ENCODE data around the gene MPL. TPM values are rescaled to one million over a fixed set of nuclear protein-coding genes. Genes with fewer than 3 reads are reported as not detected.

Gene MPL
- total RNA-seq, 1 experiment from 2014 or later, result not detected

DNA sequence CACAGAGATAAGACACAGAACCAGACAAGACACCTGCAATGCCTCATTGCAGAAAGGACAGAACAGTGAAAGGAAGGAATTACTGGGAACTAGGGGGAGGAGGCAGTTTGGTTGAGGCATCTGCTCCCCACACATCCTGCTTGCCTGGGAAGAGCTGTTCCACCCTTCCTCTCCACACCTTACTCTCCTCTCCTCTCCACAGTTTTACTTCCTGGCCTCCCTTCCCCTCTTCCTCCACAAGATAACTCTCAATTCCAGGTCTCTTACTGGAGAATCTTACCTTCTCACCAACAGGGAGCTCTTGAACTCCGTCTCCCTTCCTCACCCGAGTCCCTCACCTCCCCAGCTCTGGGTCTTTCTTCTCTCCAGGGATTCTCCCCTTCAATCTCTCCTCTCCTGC is 28.1 kb downstream of the MPL start:
- H4K20me1 ChIP-seq (ENCODE audit: insufficient read depth), result peaks cover 3% of the 10 kb centered on the region; the same call in 1 of the 2 replicates
- no peaks in the 10 kb centered on the region for H3K9me3 ChIP-seq (ENCODE audit: control insufficient read depth in 1 of 2, insufficient read depth in 1 of 2, low read depth in 1 of 2, low read length in 2 of 2)
- H3K79me2 ChIP-seq (ENCODE audit: insufficient read depth, low read length), result peaks cover 65% of the 10 kb centered on the region
- ATAC-seq, result no peak
- H3K4me3 ChIP-seq (replicated peaks in 1 of 2; ENCODE audit: low read depth in 1 of 2, low read length in 2 of 2), result peak overlapping the region; percentile 75 to 98
- DNase-seq (ENCODE audit: low read depth, low spot score), result no peak
- POLR2A ChIA-PET, result no interaction called here
- H2AFZ ChIP-seq (ENCODE audit: low read depth, low read length, poor library complexity, severe bottlenecking), result no peak overlapping the region
- H3K27me3 ChIP-seq (ENCODE audit: insufficient read depth, low read length), result no peaks in the 10 kb centered on the region
- peak overlapping the region; percentile 98 for H3K9ac ChIP-seq (ENCODE audit: low read length)
- no TSS peak for BruUV-seq (replicated peaks)
- intact Hi-C loops (cut with micrococcal nuclease), result no loop called here
- no peaks in the 10 kb centered on the region for H3K9me2 ChIP-seq (ENCODE audit: insufficient read depth)
- RAD21 ChIA-PET (ENCODE audit: low non-redundant PET in 1 of 2, low total read pairs in 2 of 2, uncharacterized antibody in 2 of 2, unreplicated experiment in 2 of 2), result no interaction called here
- peak overlapping the region; percentile 98 for H3K27ac ChIP-seq (ENCODE audit: low read depth, low read length)
- CTCF ChIA-PET, result no interaction called here
- peaks cover 22 to 34% of the 10 kb centered on the region in 2 experiments for H3K36me3 ChIP-seq (ENCODE audit: control insufficient read depth in 1 of 2, insufficient read depth in 2 of 2, low read length in 2 of 2)
- peaks cover 12 to 81% of the 10 kb centered on the region in 2 experiments for H3K4me1 ChIP-seq (ENCODE audit: control insufficient read depth in 1 of 2, insufficient read depth in 2 of 2, low read length in 2 of 2)
- TF ChIP-seq TCF7L2 (IDR thresholded peaks at IDR 0.05; ENCODE audit: borderline replicate concordance, extremely low read depth, insufficient read depth, insufficient read length), result no peak
- no peak for TF ChIP-seq FOSL1 (IDR thresholded peaks at IDR 0.05; ENCODE audit: low read depth)
- no peak for TF ChIP-seq RAD21 (IDR thresholded peaks at IDR 0.05; ENCODE audit: low read depth)
- TF ChIP-seq YY1 (IDR thresholded peaks at IDR 0.05; ENCODE audit: extremely low read depth, insufficient replicate concordance, low read depth, low read length), result no peak
- no peak for TF ChIP-seq EZH2phosphoT487 (IDR thresholded peaks at IDR 0.05; ENCODE audit: borderline replicate concordance)
- peak overlapping the region; percentile 94 for H3K4me2 ChIP-seq (ENCODE audit: low read length)

DNA sequence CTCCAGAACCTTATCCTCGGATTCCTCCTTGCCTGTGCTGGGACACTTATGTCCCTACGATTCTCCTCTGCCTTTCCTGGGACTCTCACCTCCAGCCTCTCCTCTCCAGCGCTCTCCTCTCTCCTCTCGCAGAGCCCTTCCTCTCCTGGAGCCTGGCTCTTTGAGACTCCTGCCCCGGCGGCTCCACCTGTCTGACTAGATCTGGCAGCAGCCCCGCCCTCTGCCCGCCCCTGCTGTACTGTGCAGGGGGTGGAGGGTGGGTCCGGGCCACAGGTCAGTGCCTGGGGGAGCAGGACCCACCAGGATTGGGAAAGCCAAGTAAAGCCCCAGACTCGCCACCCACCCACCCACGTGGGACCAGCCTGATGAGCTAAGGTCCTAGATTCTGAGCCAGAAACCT is 28.6 kb downstream of the MPL start:
- POLR2A ChIA-PET, result no interaction called here
- TF ChIP-seq EGR1 (IDR thresholded peaks at IDR 0.05; ENCODE audit: low read depth) (no peak), CBX3 (IDR thresholded peaks at IDR 0.05; ENCODE audit: low read depth) (no peak), JUND (IDR thresholded peaks at IDR 0.05) (no peak), SRF (IDR thresholded peaks at IDR 0.05; ENCODE audit: low read depth) (no peak), TCF7L2 (IDR thresholded peaks at IDR 0.05; ENCODE audit: borderline replicate concordance, extremely low read depth, insufficient read depth, insufficient read length) (peak; percentile 20), POLR2A (IDR thresholded peaks at IDR 0.05; ENCODE audit: borderline replicate concordance, extremely low read depth, insufficient read depth, insufficient read length) (peak; percentile 68), CEBPB (IDR thresholded peaks at IDR 0.05; ENCODE audit: low read depth) (no peak), RAD21 (IDR thresholded peaks at IDR 0.05; ENCODE audit: low read depth) (no peak), POLR2AphosphoS5 (IDR thresholded peaks at IDR 0.05; ENCODE audit: low read depth, low read length) (peak; percentile 85), YY1 (IDR thresholded peaks at IDR 0.05; ENCODE audit: extremely low read depth, insufficient replicate concordance, low read depth, low read length) (no peak), ELF1 (IDR thresholded peaks at IDR 0.05; ENCODE audit: borderline replicate concordance, low read depth) (no peak), FOSL1 (IDR thresholded peaks at IDR 0.05; ENCODE audit: low read depth) (no peak), EZH2phosphoT487 (IDR thresholded peaks at IDR 0.05; ENCODE audit: borderline replicate concordance) (no peak), EZH2 (IDR thresholded peaks at IDR 0.05) (no peak)
- TF ChIP-seq, protein P1, sequence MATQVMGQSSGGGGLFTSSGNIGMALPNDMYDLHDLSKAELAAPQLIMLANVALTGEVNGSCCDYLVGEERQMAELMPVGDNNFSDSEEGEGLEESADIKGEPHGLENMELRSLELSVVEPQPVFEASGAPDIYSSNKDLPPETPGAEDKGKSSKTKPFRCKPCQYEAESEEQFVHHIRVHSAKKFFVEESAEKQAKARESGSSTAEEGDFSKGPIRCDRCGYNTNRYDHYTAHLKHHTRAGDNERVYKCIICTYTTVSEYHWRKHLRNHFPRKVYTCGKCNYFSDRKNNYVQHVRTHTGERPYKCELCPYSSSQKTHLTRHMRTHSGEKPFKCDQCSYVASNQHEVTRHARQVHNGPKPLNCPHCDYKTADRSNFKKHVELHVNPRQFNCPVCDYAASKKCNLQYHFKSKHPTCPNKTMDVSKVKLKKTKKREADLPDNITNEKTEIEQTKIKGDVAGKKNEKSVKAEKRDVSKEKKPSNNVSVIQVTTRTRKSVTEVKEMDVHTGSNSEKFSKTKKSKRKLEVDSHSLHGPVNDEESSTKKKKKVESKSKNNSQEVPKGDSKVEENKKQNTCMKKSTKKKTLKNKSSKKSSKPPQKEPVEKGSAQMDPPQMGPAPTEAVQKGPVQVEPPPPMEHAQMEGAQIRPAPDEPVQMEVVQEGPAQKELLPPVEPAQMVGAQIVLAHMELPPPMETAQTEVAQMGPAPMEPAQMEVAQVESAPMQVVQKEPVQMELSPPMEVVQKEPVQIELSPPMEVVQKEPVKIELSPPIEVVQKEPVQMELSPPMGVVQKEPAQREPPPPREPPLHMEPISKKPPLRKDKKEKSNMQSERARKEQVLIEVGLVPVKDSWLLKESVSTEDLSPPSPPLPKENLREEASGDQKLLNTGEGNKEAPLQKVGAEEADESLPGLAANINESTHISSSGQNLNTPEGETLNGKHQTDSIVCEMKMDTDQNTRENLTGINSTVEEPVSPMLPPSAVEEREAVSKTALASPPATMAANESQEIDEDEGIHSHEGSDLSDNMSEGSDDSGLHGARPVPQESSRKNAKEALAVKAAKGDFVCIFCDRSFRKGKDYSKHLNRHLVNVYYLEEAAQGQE (IDR thresholded peaks at IDR 0.05; ENCODE audit: low read depth), result no peak
- TF ChIP-seq, protein P2, sequence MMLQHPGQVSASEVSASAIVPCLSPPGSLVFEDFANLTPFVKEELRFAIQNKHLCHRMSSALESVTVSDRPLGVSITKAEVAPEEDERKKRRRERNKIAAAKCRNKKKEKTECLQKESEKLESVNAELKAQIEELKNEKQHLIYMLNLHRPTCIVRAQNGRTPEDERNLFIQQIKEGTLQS (IDR thresholded peaks at IDR 0.05), result no peak
- TF ChIP-seq, protein P3, sequence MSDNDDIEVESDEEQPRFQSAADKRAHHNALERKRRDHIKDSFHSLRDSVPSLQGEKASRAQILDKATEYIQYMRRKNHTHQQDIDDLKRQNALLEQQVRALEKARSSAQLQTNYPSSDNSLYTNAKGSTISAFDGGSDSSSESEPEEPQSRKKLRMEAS (IDR thresholded peaks at IDR 0.05), result no peak

More for the DNA sequence above, 28.6 kb downstream of the MPL start:
- H3K27ac ChIP-seq (ENCODE audit: low read depth, low read length), result peak overlapping the region; percentile 98
- DNase-seq (ENCODE audit: low read depth, low spot score), result no peak
- H3K79me2 ChIP-seq (ENCODE audit: insufficient read depth, low read length), result peaks cover 61% of the 10 kb centered on the region
- H3K4me2 ChIP-seq (ENCODE audit: low read length), result peak overlapping the region; percentile 94
- no peak overlapping the region for H2AFZ ChIP-seq (ENCODE audit: low read depth, low read length, poor library complexity, severe bottlenecking)
- no peaks in the 10 kb centered on the region for H3K9me3 ChIP-seq (ENCODE audit: control insufficient read depth in 1 of 2, insufficient read depth in 1 of 2, low read depth in 1 of 2, low read length in 2 of 2)
- H3K4me3 ChIP-seq (replicated peaks in 1 of 2; ENCODE audit: low read depth in 1 of 2, low read length in 2 of 2), result peak overlapping the region; percentile 75 to 98
- CTCF ChIA-PET, result no interaction called here
- H3K27me3 ChIP-seq (ENCODE audit: insufficient read depth, low read length), result no peaks in the 10 kb centered on the region
- no peaks in the 10 kb centered on the region for H3K9me2 ChIP-seq (ENCODE audit: insufficient read depth)
- ATAC-seq, result peak; percentile 47
- H4K20me1 ChIP-seq (ENCODE audit: insufficient read depth), result peaks cover 3% of the 10 kb centered on the region; the same call in 1 of the 2 replicates
- RAD21 ChIA-PET (ENCODE audit: low non-redundant PET in 1 of 2, low total read pairs in 2 of 2, uncharacterized antibody in 2 of 2, unreplicated experiment in 2 of 2), result no interaction called here
- H3K4me1 ChIP-seq (ENCODE audit: control insufficient read depth in 1 of 2, insufficient read depth in 2 of 2, low read length in 2 of 2), result peaks cover 10 to 81% of the 10 kb centered on the region in 2 experiments
- H3K36me3 ChIP-seq (ENCODE audit: control insufficient read depth in 1 of 2, insufficient read depth in 2 of 2, low read length in 2 of 2), result peaks cover 20 to 29% of the 10 kb centered on the region in 2 experiments
- no TSS peak for BruUV-seq (replicated peaks)
- peak overlapping the region; percentile 98 for H3K9ac ChIP-seq (ENCODE audit: low read length)
- intact Hi-C loops (cut with micrococcal nuclease), result no loop called here
